ENCODE results near the gene DNAJC15. TPM values are rescaled to one million over a fixed set of nuclear protein-coding genes. Genes with fewer than 3 reads are reported as not detected.

Gene DNAJC15
- total and polyA plus RNA-seq, 5 donors from 2014 or later = 12.6 to 36.5 (median 22.5) TPM

DNA sequence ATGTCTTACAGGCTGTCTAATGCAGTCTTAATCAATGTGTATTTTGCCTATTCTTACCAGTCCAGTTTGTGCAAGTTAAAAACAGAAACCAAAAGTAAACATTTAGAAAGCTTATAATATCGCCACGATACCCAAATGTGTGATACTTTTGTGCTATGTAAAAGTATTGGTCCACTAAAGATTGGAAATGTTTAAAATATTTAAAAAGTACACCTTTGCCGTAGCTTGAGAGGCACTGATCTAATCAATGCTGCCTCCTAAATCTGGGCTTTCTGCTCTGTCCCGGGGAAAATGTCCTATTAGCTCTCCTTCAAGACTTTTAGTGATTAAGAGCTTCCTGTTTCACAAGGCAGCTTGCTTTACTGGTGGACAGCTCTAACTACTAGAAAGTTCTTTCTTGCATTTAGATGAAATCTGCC, 64.7 kb downstream of the DNAJC15 start:
- H3K9me3 ChIP-seq (ENCODE audit: control insufficient read depth in 2 of 2, low read length in 2 of 2) = no peaks in the 10 kb centered on the region
- H3K4me1 ChIP-seq (ENCODE audit: control insufficient read depth, insufficient read depth, low read length, poor library complexity, severe bottlenecking) = no peaks in the 10 kb centered on the region
- H3K4me1 Mint-ChIP-seq = peaks cover 4 to 32% (median 16%) of the 10 kb centered on the region in 4 donors
- DNase-seq (peak in 1 of 3 donors; percentile 25), ATAC-seq (ENCODE audit: low read depth in 2 of 2) (peak in 1 of 2 donors; percentile 46)
- H3K27me3 ChIP-seq (ENCODE audit: control insufficient read depth, insufficient read depth, low read length) = no peaks in the 10 kb centered on the region
- H3K36me3 ChIP-seq (ENCODE audit: control insufficient read depth, insufficient read depth, low read length) = peaks cover 4% of the 10 kb centered on the region
- peak overlapping the region; percentile 40 to 80 (median 48) for H3K4me3 Mint-ChIP-seq
- H3K27ac Mint-ChIP-seq = peak overlapping the region in 2 of 3 donors; percentile 81 to 93
- H3K36me3 Mint-ChIP-seq = peaks cover 26% of the 10 kb centered on the region
- H3K27me3 Mint-ChIP-seq = no peaks in the 10 kb centered on the region
- H3K27ac ChIP-seq (ENCODE audit: insufficient read depth, low read length, poor library complexity, severe bottlenecking) = peak overlapping the region; percentile 47
- H3K9me3 Mint-ChIP-seq = peaks cover 0 to 7% (median 0%) of the 10 kb centered on the region in 7 donors
- H3K4me3 ChIP-seq (ENCODE audit: low read depth, low read length) = peak overlapping the region; percentile 75

DNA sequence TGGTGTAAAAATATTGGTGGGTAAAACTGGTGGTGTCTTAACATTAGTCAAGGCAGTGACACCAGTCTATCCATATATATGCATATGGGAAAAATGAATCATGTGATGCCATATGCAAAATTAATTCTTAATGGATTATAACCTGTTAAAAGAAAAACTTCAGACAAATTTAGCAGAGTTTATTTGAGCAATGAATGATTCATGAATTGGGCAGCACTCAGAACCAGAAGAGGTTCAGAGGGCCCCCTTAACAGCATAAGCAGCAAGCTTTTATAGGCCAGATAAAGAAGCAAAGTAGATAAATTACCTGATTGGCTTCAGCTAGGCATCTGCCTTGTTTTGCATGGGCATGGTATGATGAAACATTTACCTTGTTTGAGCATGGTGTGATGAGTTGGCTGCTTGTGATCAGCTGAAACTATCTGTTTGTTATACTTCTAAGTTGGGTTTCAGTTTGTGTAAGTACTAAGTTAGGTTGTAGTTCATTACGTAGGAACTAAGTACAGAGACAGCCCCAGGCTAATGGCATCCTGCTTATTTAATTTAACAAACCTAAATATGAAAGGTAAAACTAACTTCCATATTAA, 66.6 kb downstream of the DNAJC15 start:
- peaks cover 7 to 41% (median 22%) of the 10 kb centered on the region in 4 donors for H3K4me1 Mint-ChIP-seq
- no peaks in the 10 kb centered on the region for H3K4me1 ChIP-seq (ENCODE audit: control insufficient read depth, insufficient read depth, low read length, poor library complexity, severe bottlenecking)
- H3K27me3 ChIP-seq (ENCODE audit: control insufficient read depth, insufficient read depth, low read length) = no peaks in the 10 kb centered on the region
- ATAC-seq (ENCODE audit: low read depth in 2 of 2) (no peak), DNase-seq (peak in 1 of 3 donors; percentile 18)
- H3K36me3 ChIP-seq (ENCODE audit: control insufficient read depth, insufficient read depth, low read length) = peaks cover 4% of the 10 kb centered on the region
- H3K4me3 ChIP-seq (ENCODE audit: low read depth, low read length) = no peak overlapping the region
- H3K27me3 Mint-ChIP-seq = no peaks in the 10 kb centered on the region
- no peak overlapping the region for H3K27ac Mint-ChIP-seq
- peaks cover 0 to 7% (median 0%) of the 10 kb centered on the region in 7 donors for H3K9me3 Mint-ChIP-seq
- H3K4me3 Mint-ChIP-seq = no peak overlapping the region
- H3K9me3 ChIP-seq (ENCODE audit: control insufficient read depth in 2 of 2, low read length in 2 of 2) = no peaks in the 10 kb centered on the region
- peaks cover 26% of the 10 kb centered on the region for H3K36me3 Mint-ChIP-seq
- H3K27ac ChIP-seq (ENCODE audit: insufficient read depth, low read length, poor library complexity, severe bottlenecking) = no peak overlapping the region

DNA sequence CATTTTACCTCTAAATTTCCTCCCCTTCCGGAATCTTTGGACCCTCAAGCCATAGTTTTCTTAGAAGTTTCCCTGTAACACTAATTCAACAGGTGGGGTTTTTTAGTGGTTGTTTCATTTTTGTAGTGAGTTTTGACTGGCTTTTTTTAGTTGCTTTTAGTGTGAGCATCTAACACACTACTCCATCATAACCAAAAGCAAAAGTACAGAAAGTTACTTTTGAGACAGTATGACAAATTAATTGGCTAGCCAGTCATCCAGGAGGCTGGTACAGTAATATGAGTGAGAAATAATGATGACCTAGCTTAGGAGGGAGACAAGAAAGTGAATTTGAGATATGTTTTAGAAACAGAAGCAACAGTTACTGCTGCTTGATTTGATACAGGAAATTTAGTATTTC, 71.5 kb downstream of the DNAJC15 start:
- peaks cover 9% of the 10 kb centered on the region for H3K36me3 Mint-ChIP-seq
- Histone ChIP-seq H3K4me3 (ENCODE audit: low read depth, low read length) (no peak overlapping the region), H3K36me3 (ENCODE audit: control insufficient read depth, insufficient read depth, low read length) (peaks cover 2% of the 10 kb centered on the region)

DNA sequence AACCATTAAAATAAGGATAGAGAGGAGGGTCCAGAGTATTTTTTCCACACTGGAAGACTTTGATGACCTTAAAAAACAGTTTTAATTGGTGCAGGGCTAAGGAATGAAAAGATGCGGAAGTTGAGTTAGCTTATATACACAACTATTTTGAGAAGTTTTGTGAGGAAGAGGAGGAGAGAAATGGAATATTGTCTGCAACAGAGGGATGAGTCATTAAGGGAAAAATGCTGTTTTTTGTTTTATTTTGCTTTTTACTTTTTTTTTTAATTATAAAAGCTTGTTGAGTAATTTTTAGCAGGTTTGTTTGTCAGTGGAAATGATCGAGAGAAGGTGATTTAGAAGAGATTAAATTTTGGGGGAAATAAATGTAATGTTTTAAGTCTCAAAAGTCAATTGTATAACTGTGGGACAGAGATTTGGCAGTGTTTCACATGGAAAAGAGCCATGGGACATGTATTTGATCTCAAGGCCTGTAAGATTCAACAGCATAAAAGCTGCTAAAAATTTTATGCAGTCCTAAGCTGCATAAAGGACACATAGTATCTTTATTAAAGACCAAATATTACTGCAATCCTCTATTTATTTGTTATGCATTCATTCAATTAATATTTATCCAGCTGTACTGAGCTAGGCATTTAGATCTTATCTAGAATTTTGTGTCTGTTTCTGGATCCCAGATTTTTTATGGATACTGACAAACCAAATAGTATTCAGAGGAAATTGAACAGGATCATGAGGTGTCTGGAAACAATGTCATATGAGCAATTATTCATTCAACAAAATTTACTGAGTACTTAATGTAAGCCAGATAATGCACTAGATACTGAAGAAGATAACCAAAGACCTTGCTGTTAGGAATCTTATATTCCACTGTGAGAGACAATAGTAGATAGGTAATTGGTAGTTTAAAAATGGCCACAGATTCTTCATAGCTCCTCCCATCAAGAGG, 72.7 kb downstream of the DNAJC15 start:
- DNase-seq = no peak
- Histone ChIP-seq H3K27me3 (ENCODE audit: control insufficient read depth, insufficient read depth, low read length) (no peaks in the 10 kb centered on the region), H3K4me3 (ENCODE audit: low read depth, low read length) (no peak overlapping the region), H3K36me3 (ENCODE audit: control insufficient read depth, insufficient read depth, low read length) (no peaks in the 10 kb centered on the region), H3K9me3 (ENCODE audit: control insufficient read depth in 2 of 2, low read length in 2 of 2) (no peaks in the 10 kb centered on the region), H3K4me1 (ENCODE audit: control insufficient read depth, insufficient read depth, low read length, poor library complexity, severe bottlenecking) (no peaks in the 10 kb centered on the region), H3K27ac (ENCODE audit: insufficient read depth, low read length, poor library complexity, severe bottlenecking) (no peak overlapping the region)
- Mint-ChIP-seq H3K4me3 (no peak overlapping the region), H3K27me3 (no peaks in the 10 kb centered on the region), H3K4me1 (peaks cover 13 to 41% (median 36%) of the 10 kb centered on the region in 4 donors), H3K9me3 (peaks cover 0 to 7% (median 0%) of the 10 kb centered on the region in 7 donors), H3K36me3 (peaks cover 6% of the 10 kb centered on the region), H3K27ac (no peak overlapping the region)
- ATAC-seq (ENCODE audit: low read depth in 2 of 2) = no peak

More for the DNA sequence above, 71.5 kb downstream of the DNAJC15 start:
- H3K4me1 Mint-ChIP-seq = peaks cover 10 to 41% (median 27%) of the 10 kb centered on the region in 4 donors
- no peaks in the 10 kb centered on the region for H3K27me3 ChIP-seq (ENCODE audit: control insufficient read depth, insufficient read depth, low read length)
- no peak overlapping the region for H3K4me3 Mint-ChIP-seq
- DNase-seq (peak in 1 of 3 donors; percentile 33), ATAC-seq (ENCODE audit: low read depth in 2 of 2) (no peak)
- no peaks in the 10 kb centered on the region for H3K9me3 ChIP-seq (ENCODE audit: control insufficient read depth in 2 of 2, low read length in 2 of 2)
- no peaks in the 10 kb centered on the region for H3K27me3 Mint-ChIP-seq
- no peak overlapping the region for H3K27ac ChIP-seq (ENCODE audit: insufficient read depth, low read length, poor library complexity, severe bottlenecking)
- H3K4me1 ChIP-seq (ENCODE audit: control insufficient read depth, insufficient read depth, low read length, poor library complexity, severe bottlenecking) = no peaks in the 10 kb centered on the region
- H3K27ac Mint-ChIP-seq = peak overlapping the region in 2 of 3 donors; percentile 7 to 51
- H3K9me3 Mint-ChIP-seq = no peaks in the 10 kb centered on the region

DNA sequence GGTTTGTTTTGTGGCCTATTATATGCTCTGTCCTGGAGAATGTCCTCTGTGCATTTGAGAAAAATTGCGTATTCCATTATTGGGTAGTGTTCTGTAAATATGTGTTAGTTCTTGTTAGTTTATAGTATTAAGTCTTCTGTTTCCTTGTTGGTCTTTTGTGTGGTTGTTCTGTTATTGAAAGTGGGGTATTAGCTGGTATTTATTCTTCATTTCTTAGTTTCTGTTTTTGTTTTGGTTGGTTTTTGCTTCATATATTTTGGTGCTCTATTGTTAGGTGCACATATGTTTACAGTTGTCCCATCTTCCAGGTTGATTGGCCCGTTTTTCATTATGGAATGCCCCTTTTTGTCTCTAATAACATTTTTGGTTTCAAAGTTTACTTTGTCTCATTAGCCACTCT, 77.3 kb downstream of the DNAJC15 start:
- peaks cover 9% of the 10 kb centered on the region for H3K36me3 Mint-ChIP-seq
- DNase-seq (no peak), ATAC-seq (ENCODE audit: low read depth in 2 of 2) (no peak)
- peaks cover 3% of the 10 kb centered on the region for H3K36me3 ChIP-seq (ENCODE audit: control insufficient read depth, insufficient read depth, low read length)
- H3K27ac Mint-ChIP-seq = no peak overlapping the region
- peak overlapping the region in 1 of 4 donors; percentile 14 for H3K4me3 Mint-ChIP-seq
- H3K27me3 Mint-ChIP-seq = no peaks in the 10 kb centered on the region
- no peak overlapping the region for H3K27ac ChIP-seq (ENCODE audit: insufficient read depth, low read length, poor library complexity, severe bottlenecking)
- H3K4me1 ChIP-seq (ENCODE audit: control insufficient read depth, insufficient read depth, low read length, poor library complexity, severe bottlenecking) = no peaks in the 10 kb centered on the region
- no peaks in the 10 kb centered on the region for H3K9me3 ChIP-seq (ENCODE audit: control insufficient read depth in 2 of 2, low read length in 2 of 2)
- no peaks in the 10 kb centered on the region for H3K27me3 ChIP-seq (ENCODE audit: control insufficient read depth, insufficient read depth, low read length)
- H3K4me1 Mint-ChIP-seq = peaks cover 15 to 38% (median 35%) of the 10 kb centered on the region in 4 donors
- no peak overlapping the region for H3K4me3 ChIP-seq (ENCODE audit: low read depth, low read length)
- peaks cover 0 to 11% (median 0%) of the 10 kb centered on the region in 7 donors for H3K9me3 Mint-ChIP-seq

DNA sequence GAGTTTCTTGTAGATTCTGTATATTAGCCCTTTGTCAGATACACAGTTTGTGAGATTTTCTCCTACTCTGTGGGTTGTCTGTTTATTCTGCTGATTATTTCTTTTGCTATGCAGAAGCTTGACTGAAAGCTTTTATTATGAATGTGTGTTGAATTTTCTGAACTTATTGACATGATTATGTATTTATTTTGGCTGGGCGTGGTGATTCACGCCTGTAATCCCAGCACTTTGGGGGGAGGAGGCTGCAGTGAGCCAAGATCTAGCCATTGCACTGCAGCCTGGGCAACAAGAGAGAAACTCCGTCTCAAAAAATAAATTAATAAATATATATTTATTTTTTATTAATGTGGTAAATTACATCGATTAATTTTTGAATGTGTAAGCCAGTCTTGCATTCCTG, 78.9 kb downstream of the DNAJC15 start:
- Mint-ChIP-seq H3K4me3 (no peak overlapping the region), H3K9me3 (peaks cover 0 to 11% (median 0%) of the 10 kb centered on the region in 7 donors)

DNA sequence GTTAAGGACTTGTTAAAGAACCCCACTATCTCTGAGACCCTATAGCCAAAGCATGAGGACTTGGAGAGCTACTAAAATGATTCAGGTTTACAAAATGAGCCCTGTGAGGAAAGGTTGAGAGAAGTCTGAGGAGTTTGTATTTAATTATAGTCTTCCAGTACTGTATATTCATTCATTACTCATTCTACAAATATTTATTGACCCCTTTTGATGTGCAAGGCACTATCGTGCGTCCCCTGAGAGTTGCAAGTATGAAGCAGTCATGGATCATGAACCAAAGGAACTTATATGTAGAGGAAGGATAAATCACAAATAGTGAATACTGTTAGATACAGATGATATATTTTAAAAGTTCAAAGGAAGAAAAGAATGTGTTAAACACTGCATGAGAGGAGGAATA, 84.4 kb downstream of the DNAJC15 start:
- Mint-ChIP-seq H3K4me3 (no peak overlapping the region), H3K9me3 (no peaks in the 10 kb centered on the region), H3K27ac (peak overlapping the region in 1 of 3 donors; percentile 1), H3K36me3 (peaks cover 3% of the 10 kb centered on the region), H3K27me3 (peaks cover 2% of the 10 kb centered on the region), H3K4me1 (peaks cover 3 to 12% (median 6%) of the 10 kb centered on the region in 4 donors)
- H3K27me3 ChIP-seq (ENCODE audit: control insufficient read depth, insufficient read depth, low read length) = no peaks in the 10 kb centered on the region
- no peak for DNase-seq
- H3K4me3 ChIP-seq (ENCODE audit: low read depth, low read length) = no peak overlapping the region
- H3K36me3 ChIP-seq (ENCODE audit: control insufficient read depth, insufficient read depth, low read length) = peaks cover 3% of the 10 kb centered on the region
- H3K4me1 ChIP-seq (ENCODE audit: control insufficient read depth, insufficient read depth, low read length, poor library complexity, severe bottlenecking) = no peaks in the 10 kb centered on the region
- H3K9me3 ChIP-seq (ENCODE audit: control insufficient read depth in 2 of 2, low read length in 2 of 2) = no peaks in the 10 kb centered on the region
- ATAC-seq (ENCODE audit: low read depth in 2 of 2) = no peak
- H3K27ac ChIP-seq (ENCODE audit: insufficient read depth, low read length, poor library complexity, severe bottlenecking) = no peak overlapping the region

More for the DNA sequence above, 78.9 kb downstream of the DNAJC15 start:
- Mint-ChIP-seq H3K27me3 (no peaks in the 10 kb centered on the region), H3K36me3 (peaks cover 5% of the 10 kb centered on the region), H3K4me1 (peaks cover 15 to 36% (median 33%) of the 10 kb centered on the region in 4 donors), H3K27ac (no peak overlapping the region)
- H3K36me3 ChIP-seq (ENCODE audit: control insufficient read depth, insufficient read depth, low read length) = peaks cover 3% of the 10 kb centered on the region
- no peak overlapping the region for H3K4me3 ChIP-seq (ENCODE audit: low read depth, low read length)
- H3K4me1 ChIP-seq (ENCODE audit: control insufficient read depth, insufficient read depth, low read length, poor library complexity, severe bottlenecking) = no peaks in the 10 kb centered on the region
- ATAC-seq (ENCODE audit: low read depth in 2 of 2) (no peak), DNase-seq (no peak)
- no peaks in the 10 kb centered on the region for H3K9me3 ChIP-seq (ENCODE audit: control insufficient read depth in 2 of 2, low read length in 2 of 2)
- no peak overlapping the region for H3K27ac ChIP-seq (ENCODE audit: insufficient read depth, low read length, poor library complexity, severe bottlenecking)
- no peaks in the 10 kb centered on the region for H3K27me3 ChIP-seq (ENCODE audit: control insufficient read depth, insufficient read depth, low read length)
